DND-41 (cell line): ENCODE results near the gene SLTM.

Source experiments
- ATAC-seq: fragments of 200-7000 bp; cut with Tn5 transposase; 3 replicates; pipeline ENCODE4 v1.9.1; 2021; ENCODE audit warnings: low read depth; ENCODE audit not compliant: insufficient read depth
- DNase-seq: peaks from one replicate; pipeline ENCODE4 v3.0.0-alpha.2; 2020
- H2AFZ ChIP-seq: 2 replicates; pipeline ENCODE4 v1.6.0; 2012; ENCODE audit warnings: low read depth, low read length
- H3K27ac ChIP-seq: 2 replicates; pipeline ENCODE4 v1.5.1; 2012; ENCODE audit warnings: low read length, inconsistent platforms
- H3K27me3 ChIP-seq: fragments of 200-600 bp; sonication (generic); 2 replicates; pipeline ENCODE4 v1.6.0; 2012; ENCODE audit warnings: low read length, mild to moderate bottlenecking, inconsistent platforms; ENCODE audit not compliant: insufficient read depth, poor library complexity
- H3K36me3 ChIP-seq: 2 replicates; pipeline ENCODE4 v1.5.1; 2012; ENCODE audit warnings: low read length, inconsistent platforms; ENCODE audit not compliant: insufficient read depth
- H3K4me1 ChIP-seq: 2 replicates; pipeline ENCODE4 v1.5.1; 2012; ENCODE audit warnings: mild to moderate bottlenecking, low read length; ENCODE audit not compliant: insufficient read depth
- H3K4me2 ChIP-seq: 2 replicates; pipeline ENCODE4 v1.6.0; 2012; ENCODE audit warnings: mild to moderate bottlenecking, moderate library complexity, low read length, inconsistent platforms; ENCODE audit not compliant: insufficient read depth
- H3K4me3 ChIP-seq, 2 experiments: fragments of 200-600 bp in 1 of 2; shearing (Covaris generic) in 1 of 2; 2 replicates each; pipeline ENCODE4 v1.5.1; 2012 to 2016; ENCODE audit warnings: inconsistent platforms in 2 of 2, low read length in 2 of 2, mild to moderate bottlenecking in 2 of 2, low read depth in 1 of 2, moderate library complexity in 1 of 2
- H3K79me2 ChIP-seq: 2 replicates; pipeline ENCODE4 v1.6.0; 2012; ENCODE audit warnings: low read length, inconsistent platforms; ENCODE audit not compliant: insufficient read depth
- H3K9ac ChIP-seq: 2 replicates; pipeline ENCODE4 v1.6.0; 2012; ENCODE audit warnings: low read depth, mild to moderate bottlenecking, inconsistent platforms, low read length, moderate library complexity
- H3K9me3 ChIP-seq: 2 replicates; pipeline ENCODE4 v1.5.1; 2012; ENCODE audit warnings: low read length, moderate library complexity, mild to moderate bottlenecking, inconsistent platforms; ENCODE audit not compliant: insufficient read depth, severe bottlenecking
- H4K20me1 ChIP-seq: 2 replicates; pipeline ENCODE4 v1.6.0; 2012; ENCODE audit warnings: low read length; ENCODE audit not compliant: insufficient read depth
- EZH2 ChIP-seq: IDR thresholded peaks from 3 replicates; pipeline ENCODE4 v1.6.1; 2012; ENCODE audit warnings: borderline replicate concordance, low read depth, mild to moderate bottlenecking, moderate library complexity, low read length, inconsistent platforms; ENCODE audit not compliant: severe bottlenecking
- TF ChIP-seq, protein P1 (sequence below): IDR thresholded peaks from 2 replicates; pipeline ENCODE4 v1.5.1; 2012; ENCODE audit warnings: borderline replicate concordance, low read length, moderate library complexity, mild to moderate bottlenecking; ENCODE audit not compliant: poor library complexity, severe bottlenecking; ENCODE audit errors: extremely low read depth

The SLTM gene

DNA sequence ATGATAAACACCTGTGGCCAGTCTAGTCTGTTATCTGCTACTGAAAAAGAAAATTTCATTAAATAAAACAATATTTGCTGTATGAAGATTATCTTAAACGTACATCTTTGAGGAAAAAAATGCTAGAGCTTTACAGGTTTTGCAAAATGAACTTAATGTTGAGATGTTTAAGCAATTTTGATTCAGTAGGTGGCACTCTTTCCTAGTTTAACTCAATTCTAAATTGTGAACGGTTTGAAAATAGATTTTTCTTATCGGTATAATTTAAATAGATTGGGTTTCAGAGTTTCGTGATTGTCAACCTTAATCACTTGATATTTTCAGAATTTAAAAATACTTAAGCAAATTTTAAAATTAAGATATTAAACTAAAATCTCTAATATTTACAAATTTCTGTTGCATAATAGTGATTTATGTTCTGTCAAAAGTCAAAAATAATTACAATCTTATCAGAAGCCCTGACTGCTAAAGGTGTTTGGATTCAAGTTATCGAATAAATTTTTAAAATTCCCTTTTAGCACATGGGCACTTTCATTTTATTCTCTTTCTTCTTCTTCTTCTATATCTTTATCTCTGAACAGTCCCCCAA is 47.0 kb upstream of the SLTM start:
- Histone ChIP-seq H4K20me1 (no peaks in the 10 kb centered on the region), H3K36me3 (no peaks in the 10 kb centered on the region), H3K79me2 (no peaks in the 10 kb centered on the region), H3K4me2 (peak overlapping the region; percentile 52; the same call in 1 of the 2 replicates), H3K9me3 (no peaks in the 10 kb centered on the region), H3K27me3 (no peaks in the 10 kb centered on the region), H2AFZ (no peak overlapping the region), H3K9ac (no peak overlapping the region), H3K4me1 (peaks cover 22% of the 10 kb centered on the region), H3K4me3 (no peak overlapping the region), H3K27ac (no peak overlapping the region)
- TF ChIP-seq, protein P1, sequence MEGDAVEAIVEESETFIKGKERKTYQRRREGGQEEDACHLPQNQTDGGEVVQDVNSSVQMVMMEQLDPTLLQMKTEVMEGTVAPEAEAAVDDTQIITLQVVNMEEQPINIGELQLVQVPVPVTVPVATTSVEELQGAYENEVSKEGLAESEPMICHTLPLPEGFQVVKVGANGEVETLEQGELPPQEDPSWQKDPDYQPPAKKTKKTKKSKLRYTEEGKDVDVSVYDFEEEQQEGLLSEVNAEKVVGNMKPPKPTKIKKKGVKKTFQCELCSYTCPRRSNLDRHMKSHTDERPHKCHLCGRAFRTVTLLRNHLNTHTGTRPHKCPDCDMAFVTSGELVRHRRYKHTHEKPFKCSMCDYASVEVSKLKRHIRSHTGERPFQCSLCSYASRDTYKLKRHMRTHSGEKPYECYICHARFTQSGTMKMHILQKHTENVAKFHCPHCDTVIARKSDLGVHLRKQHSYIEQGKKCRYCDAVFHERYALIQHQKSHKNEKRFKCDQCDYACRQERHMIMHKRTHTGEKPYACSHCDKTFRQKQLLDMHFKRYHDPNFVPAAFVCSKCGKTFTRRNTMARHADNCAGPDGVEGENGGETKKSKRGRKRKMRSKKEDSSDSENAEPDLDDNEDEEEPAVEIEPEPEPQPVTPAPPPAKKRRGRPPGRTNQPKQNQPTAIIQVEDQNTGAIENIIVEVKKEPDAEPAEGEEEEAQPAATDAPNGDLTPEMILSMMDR, result peak; percentile 64
- TF ChIP-seq EZH2, result no peak
- DNase-seq (no peak), ATAC-seq (no peak)

- H3K4me2 ChIP-seq, result no peak overlapping the region
- H3K9me3 ChIP-seq, result no peaks in the 10 kb centered on the region
- no peaks in the 10 kb centered on the region for H3K79me2 ChIP-seq
- DNase-seq (no peak), ATAC-seq (no peak)
- no peak overlapping the region for H3K27ac ChIP-seq
- TF ChIP-seq EZH2, result no peak
- TF ChIP-seq, protein P1, result no peak
- no peak overlapping the region for H3K9ac ChIP-seq
- H3K36me3 ChIP-seq, result no peaks in the 10 kb centered on the region
- no peaks in the 10 kb centered on the region for H4K20me1 ChIP-seq
- H3K4me3 ChIP-seq, result no peak overlapping the region
- H2AFZ ChIP-seq, result no peak overlapping the region
- no peaks in the 10 kb centered on the region for H3K27me3 ChIP-seq
- peaks cover 22% of the 10 kb centered on the region for H3K4me1 ChIP-seq
Observed at GRCh38 chr15:58977887-58978286, 44.4 kb upstream of the SLTM start.

GRCh38 chr15:58967479-58967878 is 34.0 kb upstream of the SLTM start:
- no peaks in the 10 kb centered on the region for H3K27me3 ChIP-seq
- ATAC-seq (no peak), DNase-seq (no peak)
- no peaks in the 10 kb centered on the region for H4K20me1 ChIP-seq
- H3K4me3 ChIP-seq, result no peak overlapping the region
- no peak overlapping the region for H2AFZ ChIP-seq
- no peaks in the 10 kb centered on the region for H3K79me2 ChIP-seq
- H3K36me3 ChIP-seq, result no peaks in the 10 kb centered on the region
- no peak overlapping the region for H3K9ac ChIP-seq
- H3K27ac ChIP-seq, result no peak overlapping the region
- no peaks in the 10 kb centered on the region for H3K4me1 ChIP-seq
- TF ChIP-seq, protein P1, result no peak
- TF ChIP-seq EZH2, result no peak
- no peak overlapping the region for H3K4me2 ChIP-seq
- no peaks in the 10 kb centered on the region for H3K9me3 ChIP-seq
